HG02852 (cell line): ENCODE results near the gene SLX4IP.
"Not testable (repeated sequence)": the region's sequence is repeated elsewhere in the genome, so short reads cannot be mapped to it uniquely, and the experiment has no call there.

Experiments
- ATAC-seq: cut with Tn5 transposase; IDR thresholded peaks from one replicate; pipeline ENCODE4 v1.9.1; 2021; ENCODE audit warnings: mild to moderate bottlenecking, moderate library complexity; ENCODE audit not compliant: unreplicated experiment

Gene SLX4IP

GRCh38 chr20:10595985-10596384 is 160.9 kb downstream of the SLX4IP start:
- ATAC-seq = no peak

DNA sequence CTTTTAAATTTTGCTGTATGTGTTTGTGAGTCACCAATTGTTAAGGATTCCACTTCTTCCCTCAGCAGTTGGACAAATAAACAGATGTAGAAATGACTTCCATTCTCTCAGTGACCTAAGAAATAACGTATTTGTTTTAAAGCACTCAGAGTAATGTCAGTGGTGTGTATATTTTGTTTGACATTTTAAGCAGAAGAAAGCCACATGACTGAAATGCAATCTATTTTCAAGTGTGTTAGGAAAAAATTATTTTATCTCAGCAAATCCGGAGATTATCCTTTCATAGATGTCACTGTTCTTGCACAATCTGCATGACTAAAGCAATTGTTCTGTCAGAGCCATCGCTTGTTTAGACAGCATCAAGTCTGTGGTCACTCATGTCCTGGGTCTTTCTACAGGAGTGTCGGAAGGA is 161.6 kb downstream of the SLX4IP start:
- no peak for ATAC-seq

- no peak for ATAC-seq
Measured at GRCh38 chr20:10597637-10598036, 162.5 kb downstream of the SLX4IP start.

DNA sequence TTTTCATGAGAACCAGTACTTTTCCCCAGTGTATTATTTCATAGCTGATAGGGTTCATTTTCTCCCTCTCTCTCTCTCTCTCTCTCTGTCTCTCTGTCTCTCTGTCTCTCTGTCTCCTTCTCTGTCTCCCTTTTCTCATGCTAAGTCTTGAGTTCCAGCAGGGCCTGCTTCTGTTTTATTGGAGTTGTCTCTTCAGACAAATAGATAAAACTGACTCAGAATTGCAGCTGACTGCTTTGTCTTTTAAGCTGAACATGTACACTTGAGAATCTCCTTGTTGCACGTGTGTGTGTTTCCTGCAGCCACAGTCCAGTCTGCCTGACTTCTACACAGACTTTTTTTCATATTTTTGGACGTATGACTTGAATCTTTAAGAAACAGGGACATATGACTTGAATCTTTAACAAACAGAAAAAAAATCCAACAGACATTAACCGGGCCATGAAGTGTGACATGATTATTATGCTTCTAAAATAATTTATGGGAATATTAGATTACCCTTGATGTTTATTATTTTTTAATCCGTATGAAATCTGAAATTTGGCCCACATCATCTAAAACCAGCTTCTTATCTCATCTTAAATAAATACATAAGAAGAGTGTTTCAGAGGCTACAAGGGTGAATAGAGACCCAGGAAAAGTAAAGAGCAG is 167.2 kb downstream of the SLX4IP start:
- no peak for ATAC-seq

GRCh38 chr20:10603378-10603777 is 168.3 kb downstream of the SLX4IP start:
- no peak for ATAC-seq

DNA sequence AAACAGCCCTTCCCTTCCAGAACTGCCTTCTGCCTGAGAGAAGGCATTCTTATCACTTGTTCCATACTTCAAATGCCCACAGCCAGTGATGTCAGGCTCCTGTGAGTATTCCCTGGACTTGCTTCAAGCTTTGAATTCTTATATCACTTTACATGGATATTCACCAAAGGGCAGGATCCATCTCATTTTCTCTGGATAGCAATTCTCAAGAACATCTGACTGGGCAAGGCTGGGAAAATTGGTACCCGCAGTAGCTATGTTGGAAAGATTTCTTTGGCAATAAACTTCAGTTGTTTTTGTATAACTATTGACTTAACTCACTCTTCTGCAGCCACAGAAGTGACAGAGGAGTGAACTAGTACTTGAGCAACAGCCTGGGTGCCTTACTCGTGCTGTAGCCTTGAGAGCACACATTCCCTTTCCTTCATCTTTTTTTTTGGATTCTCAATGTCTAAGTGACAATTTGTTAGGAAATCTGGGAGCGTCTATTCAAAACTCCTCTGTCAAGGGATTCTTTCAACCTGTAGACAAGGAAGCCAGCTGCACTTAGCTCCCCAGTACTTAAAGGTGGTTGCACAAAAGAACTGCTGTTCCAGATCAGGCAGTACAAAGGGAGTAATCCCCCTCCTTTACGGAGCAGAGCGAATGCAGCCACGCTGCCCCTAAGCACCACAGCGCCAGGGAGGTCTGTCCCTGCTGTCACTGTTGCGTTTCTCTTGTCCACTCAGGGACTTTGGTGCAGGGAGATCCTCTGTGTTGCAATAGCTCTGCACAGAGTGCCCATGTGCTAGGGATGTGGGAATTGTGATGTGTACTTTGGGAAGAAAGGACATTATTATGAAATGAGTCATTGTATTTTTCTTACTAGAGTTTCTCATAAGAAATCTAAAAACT is 169.1 kb downstream of the SLX4IP start:
- no peak for ATAC-seq

DNA sequence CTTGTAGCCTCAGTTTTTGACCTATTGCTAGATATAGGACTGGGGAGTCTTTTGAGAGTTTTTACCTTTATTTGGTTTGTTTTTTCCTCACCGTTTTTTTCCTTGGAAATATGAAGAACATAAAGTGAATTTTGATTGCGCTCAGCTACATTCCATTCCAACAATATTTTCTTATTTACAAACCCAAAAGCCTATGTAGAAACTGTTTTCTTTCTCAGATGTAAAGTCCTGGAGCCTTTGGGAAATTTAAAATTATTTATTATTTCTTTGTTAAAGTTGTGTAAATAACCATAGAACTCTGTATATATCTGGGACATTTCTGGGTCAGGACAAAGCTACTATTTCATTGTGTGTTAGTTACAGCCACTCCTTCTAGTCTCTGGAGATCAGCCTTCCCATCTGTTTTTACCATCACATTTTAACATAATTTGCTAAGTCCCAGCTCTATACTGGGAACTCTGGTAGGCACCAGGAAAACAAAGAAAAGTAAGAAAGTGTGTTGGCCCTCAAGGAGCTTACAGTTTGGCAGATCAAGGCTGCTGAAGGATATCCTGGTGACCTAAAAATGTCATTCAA is 169.8 kb downstream of the SLX4IP start:
- ATAC-seq = no peak

GRCh38 chr20:10605547-10606195 is 170.6 kb downstream of the SLX4IP start:
- no peak for ATAC-seq

- no peak for ATAC-seq
Measured at GRCh38 chr20:10609276-10609675, 174.2 kb downstream of the SLX4IP start.

DNA sequence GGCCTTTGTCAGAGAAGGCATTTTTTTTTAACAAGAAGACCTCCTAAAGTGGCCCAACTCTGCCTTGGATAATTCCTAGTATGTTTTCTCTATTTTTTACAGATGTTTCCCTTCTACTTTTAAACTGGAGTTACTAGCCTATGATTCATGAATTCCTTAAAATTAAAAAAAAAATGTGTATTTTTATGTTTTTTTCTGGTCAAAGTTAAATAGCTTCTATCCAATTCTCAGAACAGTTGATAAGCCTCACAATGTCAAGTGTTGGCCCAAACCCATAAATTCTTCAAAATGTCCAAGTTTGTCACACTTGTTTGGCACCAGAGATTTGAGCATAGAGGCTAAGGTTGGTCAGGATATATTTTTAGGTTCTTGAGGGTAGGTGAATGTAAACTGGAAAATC is 174.7 kb downstream of the SLX4IP start:
- ATAC-seq = no peak

- no peak for ATAC-seq
Measured at GRCh38 chr20:10610251-10610650, 175.1 kb downstream of the SLX4IP start.

GRCh38 chr20:10611357-10611756 is 176.3 kb downstream of the SLX4IP start:
- peak; percentile 76 for ATAC-seq

GRCh38 chr20:10613426-10613825 is 178.3 kb downstream of the SLX4IP start:
- ATAC-seq = not testable (repeated sequence)

GRCh38 chr20:10613911-10614310 is 178.8 kb downstream of the SLX4IP start:
- ATAC-seq = no peak

GRCh38 chr20:10616212-10616611 is 181.1 kb downstream of the SLX4IP start:
- ATAC-seq = no peak

DNA sequence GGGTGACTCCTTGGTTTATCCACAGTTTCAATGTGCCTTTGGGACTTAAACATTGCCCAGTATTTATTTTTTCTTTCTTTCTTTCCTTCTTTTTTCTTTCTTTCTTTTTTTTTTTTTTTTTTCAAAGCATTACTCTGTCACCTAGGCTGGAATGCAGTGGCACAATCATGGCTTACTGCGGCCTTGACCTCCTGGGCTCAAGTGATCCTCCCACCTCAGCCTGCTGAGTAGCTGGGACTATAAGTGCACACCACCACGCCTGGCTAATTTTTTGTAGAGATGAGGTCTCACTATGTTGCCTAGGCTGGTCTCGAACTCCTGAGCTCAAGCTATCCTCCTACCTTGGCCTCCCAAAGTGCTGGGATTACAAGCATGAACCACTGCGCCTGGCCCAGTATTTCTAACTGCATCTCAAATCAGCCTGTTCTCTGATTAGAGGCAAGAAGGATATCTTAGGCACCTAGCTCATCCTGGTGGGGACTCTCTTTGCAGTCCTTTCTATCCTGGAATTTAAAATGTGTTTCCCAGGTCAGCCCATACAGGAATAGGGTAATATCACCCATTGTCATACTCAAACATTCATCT is 182.5 kb downstream of the SLX4IP start:
- ATAC-seq = not testable (repeated sequence)

- ATAC-seq = no peak
Measured at GRCh38 chr20:10618611-10619245, 183.6 kb downstream of the SLX4IP start.

DNA sequence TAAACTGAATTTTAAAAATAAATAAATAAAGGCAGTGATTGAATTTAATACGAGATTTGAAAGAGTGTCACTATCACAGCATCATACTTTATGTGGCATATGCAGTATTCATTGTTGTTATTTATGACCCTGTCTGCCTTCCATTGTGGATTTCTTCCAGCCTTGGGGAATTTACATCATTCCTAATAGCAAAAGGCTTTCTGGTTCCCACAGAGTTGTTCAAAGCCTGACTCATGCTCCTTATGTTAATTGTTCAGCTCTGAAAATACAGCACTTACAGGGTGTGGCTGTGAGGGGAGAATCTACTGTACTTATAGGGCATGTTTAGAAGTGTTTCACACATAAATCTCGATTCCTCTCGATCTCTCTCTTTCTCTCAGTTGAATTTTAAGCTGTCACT is 184.3 kb downstream of the SLX4IP start:
- ATAC-seq = no peak

- no peak for ATAC-seq
Measured at GRCh38 chr20:10621149-10621548, 186.0 kb downstream of the SLX4IP start.

DNA sequence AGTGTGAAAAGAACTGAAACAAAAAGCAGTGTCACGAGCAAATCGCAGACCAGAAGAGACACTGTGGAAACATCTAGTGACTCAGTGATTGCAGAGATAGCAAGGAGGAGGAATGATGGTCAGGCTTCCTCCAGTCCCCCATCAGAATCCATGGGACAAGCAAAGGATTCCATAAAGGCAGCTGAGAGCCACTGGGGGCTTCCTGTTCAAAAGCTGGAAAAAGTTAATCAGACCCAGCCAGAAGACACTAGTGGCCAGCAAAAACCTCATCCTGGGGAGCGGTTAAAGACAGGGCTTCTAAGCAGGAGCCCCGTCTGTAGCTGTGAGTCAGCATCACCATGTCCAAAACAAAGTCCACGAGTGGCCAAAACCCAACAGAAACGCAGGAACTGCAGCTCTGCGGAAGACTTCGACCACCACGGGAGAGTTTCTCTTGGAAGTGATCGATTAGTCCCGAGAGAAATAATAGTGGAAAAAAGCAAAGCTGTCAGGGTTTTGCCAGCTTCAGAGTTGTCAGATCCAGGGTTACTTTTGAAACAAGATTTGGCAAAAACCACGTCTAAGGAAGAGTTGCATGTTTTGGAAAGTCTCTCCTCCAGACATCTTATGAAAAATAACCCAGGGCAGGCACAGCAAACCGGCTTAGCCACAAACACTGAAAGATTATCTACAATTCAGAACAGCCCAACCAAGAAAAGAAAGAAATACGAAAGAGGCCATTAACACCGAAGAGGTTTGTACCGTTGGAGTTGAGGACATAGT is 187.7 kb downstream of the SLX4IP start:
- no peak for ATAC-seq
